Prostate gland (tissue), 2 donors: ENCODE data around the gene CAMKMT.

ENCODE experiments used
- CTCF ChIP-seq, 4 experiments: fragments of 200-600 bp in 2 of 4; fragments of 450-650 bp in 2 of 4; sonication (generic) in 2 of 4; IDR thresholded peaks; 1 replicate in 3 of 4; 2 replicates in 1 of 4; pipeline ENCODE4 v1.5.1; 2016 to 2019; ENCODE audit warnings: antibody characterized with exemption in 4 of 4, mild to moderate bottlenecking in 2 of 4, moderate library complexity in 2 of 4
- POLR2A ChIP-seq: fragments of 450-650 bp; IDR thresholded peaks from one replicate; pipeline ENCODE4 v1.6.1; 2016; ENCODE audit warnings: antibody characterized with exemption, mild to moderate bottlenecking
- POLR2AphosphoS5 ChIP-seq: sonication (generic); formaldehyde crosslinking; IDR thresholded peaks from one replicate; pipeline ENCODE4 v1.6.1; 2017; ENCODE audit warnings: antibody characterized with exemption

GRCh38 chr2:44747794-44748193 is 386.0 kb downstream of the CAMKMT start:
- TF ChIP-seq CTCF (IDR thresholded peaks at IDR 0.05): no peak
- no peak for TF ChIP-seq POLR2A
- TF ChIP-seq POLR2AphosphoS5: no peak
